NCI-H2107 (cell line): ENCODE data around the gene SLC46A1.

ENCODE experiments used
- DNase-seq: peaks from one replicate; lab custom pipeline; 2025; lab: John Stamatoyannopoulos, UW

Gene SLC46A1

DNA sequence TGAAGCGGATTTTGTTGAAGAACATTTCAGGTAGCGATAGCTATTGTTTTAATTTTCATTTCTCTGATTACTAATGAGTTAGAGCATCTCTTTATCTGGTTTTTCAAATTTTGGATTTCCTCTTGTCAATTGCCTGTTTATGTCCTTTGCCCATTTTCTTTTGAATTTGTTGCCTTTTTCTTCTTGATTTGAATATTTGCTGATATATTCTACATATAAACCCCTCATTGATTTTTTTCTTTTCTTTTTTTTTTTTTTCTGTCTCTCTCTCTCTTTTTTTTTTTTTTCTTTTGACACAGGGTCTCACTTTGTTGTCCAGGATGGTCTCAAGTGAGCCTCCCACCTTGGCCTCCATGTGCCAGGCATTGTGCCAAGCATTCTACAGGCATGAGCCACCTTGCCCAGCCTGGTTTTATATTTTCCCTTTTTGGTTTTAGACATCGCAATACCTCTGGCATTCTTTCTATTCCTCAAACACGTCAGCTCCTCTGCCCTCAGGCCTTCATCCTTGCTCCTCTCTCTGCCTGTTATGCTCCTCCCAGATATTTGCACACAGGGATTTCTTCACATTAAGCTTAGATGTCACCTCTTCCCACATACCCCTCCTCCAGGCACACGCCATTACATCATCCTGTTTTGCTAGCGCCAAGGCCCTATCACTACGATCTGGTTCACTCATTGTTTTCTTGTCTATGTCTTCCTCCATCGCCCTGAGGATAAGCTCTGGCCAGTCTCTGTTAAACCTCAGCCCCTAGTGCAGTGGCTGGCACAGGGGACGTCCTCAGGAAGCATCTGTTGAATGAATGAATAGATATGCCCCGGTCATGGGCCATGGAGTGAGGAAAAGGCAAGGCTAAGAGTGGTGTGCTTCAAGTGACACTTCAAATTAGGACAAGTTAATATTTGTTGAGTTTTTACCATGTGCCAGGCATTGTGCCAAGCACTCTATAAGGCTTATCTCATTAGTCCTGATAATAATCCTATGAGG lies 25.9 kb downstream of the SLC46A1 start:
- DNase-seq = no peak

DNA sequence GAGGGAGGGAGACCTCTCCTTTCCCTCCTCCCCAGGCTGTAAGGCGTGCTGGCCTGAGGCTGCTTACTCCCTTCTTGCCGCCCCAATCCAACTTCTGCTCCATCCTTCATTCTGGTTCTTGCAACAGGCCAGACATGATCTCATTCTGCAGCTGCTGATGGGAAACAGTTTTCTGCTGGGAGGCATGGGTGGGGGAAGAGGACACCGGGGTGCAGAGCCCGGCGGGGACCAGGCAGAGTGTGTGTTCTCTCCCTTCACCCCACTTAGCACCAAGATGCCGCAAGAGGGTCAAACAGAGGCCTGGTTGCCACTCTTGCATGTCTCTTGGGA lies 33.1 kb downstream of the SLC46A1 start:
- no peak for DNase-seq

DNA sequence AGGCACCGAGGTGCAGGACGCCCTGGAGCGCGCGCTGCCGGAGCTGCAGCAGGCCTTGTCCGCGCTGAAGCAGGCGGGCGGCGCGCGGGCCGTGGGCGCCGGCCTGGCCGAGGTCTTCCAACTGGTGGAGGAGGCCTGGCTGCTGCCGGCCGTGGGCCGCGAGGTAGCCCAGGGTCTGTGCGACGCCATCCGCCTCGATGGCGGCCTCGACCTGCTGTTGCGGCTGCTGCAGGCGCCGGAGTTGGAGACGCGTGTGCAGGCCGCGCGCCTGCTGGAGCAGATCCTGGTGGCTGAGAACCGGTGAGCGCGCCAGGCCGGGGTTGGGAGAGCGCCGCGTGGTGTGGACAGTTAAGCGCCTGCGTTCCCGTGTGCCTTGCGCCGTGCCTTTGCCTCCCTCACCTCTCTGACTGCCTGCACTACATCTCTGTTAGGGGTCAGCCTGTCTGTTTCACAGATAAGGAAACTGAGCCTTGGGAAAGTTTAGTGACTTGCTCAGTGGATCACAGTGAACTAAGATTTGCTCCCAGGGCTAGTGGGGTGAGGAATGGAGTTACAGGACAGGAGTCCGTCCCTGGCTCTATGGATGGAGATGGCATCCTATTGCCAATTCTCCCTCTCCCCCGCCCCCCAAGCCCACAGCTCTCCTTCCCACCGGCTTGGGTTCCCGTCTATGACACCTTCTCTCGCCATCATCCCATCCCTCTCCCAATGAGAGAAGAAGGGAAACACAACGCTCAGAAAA lies 33.6 kb downstream of the SLC46A1 start:
- DNase-seq = peak; percentile 20

DNA sequence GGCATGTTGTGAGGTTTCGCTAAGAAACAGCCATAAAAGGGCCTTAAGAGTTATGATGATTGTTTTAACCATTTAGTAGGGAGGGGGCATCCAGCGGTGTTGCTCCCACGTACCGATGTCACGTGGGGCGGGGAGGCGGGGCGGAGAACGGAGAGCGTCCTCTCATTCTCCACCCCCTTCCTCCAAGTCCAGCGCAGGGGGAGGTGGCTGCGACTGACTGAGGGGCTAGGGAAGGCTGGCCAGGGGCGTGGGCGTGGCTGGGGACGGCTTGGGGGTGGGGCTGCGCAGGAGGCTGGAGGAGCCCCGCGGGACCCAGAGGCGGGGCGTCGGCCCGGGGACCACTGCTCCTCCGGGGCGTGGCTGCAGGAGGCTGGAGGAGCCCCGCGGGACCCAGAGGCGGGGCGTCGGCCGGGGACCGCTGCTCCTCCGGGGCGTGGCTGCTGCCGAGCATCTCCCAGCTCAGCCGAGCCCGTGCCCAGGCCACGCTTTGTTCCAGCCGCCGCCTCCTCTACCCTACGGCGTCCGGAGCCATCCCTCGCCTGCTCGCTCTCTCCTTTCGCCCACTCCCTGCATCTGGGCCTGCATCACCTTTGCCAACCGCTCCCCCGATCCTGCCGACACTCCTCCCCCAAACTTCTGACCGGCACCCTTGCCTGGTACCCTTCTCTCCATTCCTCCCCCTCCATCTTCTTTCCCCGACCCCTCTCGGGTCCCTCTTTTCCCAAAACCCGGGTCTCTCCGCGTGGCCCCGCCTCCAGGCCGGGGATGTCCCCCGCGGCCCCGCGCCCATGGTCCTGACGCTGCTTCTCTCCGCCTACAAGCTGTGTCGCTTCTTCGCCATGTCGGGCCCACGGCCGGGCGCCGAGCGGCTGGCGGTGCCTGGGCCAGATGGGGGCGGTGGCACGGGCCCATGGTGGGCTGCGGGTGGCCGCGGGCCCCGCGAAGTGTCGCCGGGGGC lies 34.5 kb downstream of the SLC46A1 start, which contains the start of gene SARM1:
Gene SARM1 (plus strand): TSS at position 450 of the 958 bp plus-strand sequence. CDS start 339 bp downstream, at position 789.
- DNase-seq = peak; percentile 48

DNA sequence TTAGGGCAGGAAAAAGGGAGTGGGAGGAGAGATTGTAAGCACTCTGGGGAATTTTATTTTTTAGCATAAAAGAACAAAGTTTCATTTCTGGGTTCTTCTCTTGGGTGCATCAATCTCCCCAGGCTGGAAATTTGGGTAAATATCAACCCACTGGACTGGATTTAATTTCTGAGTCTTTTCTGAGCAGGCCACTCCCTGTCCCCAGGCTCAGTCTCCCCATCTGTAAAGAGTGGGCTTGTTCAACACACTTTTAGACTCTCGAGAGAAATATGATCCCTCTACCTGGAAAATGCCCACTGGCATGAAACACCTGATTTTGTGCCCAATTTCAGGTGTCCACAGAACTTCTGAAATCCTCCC lies 35.3 kb downstream of the SLC46A1 start:
- no peak for DNase-seq

DNA sequence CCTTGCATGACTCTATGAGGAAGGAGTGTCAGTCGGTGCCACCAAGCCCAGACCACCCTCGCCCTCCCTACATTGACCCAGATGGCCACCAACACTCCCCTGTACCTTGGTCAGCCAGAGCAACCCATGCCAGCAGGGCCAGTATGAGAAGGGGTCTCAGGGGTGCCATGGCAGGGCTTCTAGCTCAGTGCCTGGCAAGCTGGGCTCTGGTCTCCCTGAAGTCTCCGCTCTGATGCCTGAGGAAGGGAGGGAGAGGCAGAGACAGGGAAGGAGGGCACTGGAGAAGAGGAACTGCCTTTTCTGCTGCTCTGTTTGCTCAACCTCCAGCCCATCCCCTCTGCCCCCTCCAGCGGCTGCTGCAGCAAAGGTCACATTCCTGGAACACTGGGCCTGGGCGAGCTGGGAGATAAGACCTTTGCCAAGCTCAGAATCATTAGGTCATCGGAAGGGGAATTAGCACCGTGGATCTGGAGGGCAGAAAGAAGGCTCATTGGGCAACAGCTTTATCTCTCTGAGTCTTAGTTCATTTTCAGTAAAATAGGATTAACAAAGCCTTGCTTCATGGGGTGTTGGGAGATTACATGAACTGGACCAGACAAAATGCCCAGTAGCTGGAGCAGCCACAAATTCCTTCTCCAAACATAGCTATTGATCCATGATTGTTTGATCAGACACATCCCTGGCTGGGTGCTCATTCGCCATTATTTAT lies 35.8 kb downstream of the SLC46A1 start, which contains the start of gene VTN:
Gene VTN (minus strand): TSS at position 273 of the 709 bp plus-strand sequence. CDS start 104 bp downstream, at position 169.
- no peak for DNase-seq

DNA sequence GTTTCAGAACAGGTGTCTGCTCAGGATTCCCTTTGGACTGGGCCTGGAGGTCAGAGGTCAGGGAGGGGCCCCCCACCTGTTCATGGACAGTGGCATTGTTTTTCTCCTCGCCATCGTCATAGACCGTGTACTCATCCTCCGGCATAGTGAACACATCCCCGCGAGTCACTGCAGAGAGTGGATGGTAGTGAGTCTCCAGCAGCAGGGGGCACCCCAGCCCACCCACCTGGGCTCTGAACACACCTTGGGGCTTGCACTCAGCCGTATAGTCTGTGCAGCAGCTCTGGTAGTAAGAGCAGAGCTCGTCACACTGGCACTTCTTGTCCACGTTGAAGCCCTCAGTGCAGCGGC lies 36.4 kb downstream of the SLC46A1 start:
- no peak for DNase-seq

DNA sequence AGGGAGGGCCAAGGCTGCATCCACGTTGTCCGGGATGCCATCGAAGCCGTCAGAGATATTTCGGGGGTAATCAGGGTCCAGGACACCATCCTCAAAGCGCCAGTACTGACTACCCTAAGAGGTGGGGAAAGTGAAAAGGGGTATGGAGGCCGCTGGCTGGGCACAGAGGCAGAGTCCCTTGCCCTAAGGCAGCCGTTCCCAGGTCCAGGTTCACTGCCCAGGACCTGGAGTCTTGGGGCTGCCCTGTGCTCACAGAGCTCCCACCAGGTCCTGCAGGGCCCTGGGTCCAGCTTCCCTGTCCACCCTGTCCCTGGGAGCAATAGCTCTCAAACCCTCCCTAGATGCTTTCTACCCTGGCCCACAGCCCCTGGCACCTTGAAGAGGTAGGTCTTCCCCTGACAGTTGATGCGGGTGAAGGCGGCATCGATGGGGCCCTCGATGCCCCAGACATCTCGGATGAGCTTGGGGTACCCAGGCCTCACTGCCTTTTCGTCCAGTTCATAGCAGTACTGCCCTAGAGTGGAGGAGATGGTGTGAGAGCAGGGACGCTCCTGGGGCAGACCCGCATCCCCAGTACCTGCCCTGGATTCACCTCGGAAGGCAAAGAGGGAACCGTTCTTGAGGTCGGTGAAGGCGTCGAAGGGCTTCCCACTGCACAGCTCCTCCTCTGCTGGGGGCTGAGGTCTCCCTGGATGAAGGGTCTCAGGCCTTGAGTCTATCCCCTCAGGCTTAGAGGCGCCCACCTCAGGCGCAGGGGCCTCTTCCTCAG lies 36.9 kb downstream of the SLC46A1 start:
- no peak for DNase-seq

DNA sequence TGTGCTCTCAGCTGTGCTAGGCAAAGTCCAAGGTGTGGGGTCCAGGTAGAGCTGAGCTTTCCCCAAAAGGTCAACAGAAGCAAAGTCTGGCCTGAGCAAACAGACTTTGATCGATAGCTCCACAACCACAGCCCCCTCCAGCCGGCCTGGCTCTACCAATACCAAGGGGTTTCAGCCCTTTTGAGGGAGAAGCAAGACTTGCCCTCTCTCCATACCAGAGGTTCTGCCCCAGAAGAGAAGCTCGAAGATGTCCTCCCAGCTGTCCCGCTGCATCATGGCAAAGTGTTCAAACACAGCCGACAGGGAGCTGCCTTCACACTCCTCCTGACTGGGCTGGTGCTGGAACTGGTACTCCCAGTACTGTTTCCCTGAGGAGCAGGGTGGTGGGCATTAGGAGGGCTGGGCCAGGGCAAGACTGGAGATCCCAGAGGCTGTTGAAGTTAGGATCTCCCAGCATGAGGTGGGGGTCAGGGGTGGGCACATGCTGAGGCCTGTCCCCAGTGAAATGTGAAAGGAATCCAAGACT lies 37.6 kb downstream of the SLC46A1 start:
- DNase-seq = no peak

DNA sequence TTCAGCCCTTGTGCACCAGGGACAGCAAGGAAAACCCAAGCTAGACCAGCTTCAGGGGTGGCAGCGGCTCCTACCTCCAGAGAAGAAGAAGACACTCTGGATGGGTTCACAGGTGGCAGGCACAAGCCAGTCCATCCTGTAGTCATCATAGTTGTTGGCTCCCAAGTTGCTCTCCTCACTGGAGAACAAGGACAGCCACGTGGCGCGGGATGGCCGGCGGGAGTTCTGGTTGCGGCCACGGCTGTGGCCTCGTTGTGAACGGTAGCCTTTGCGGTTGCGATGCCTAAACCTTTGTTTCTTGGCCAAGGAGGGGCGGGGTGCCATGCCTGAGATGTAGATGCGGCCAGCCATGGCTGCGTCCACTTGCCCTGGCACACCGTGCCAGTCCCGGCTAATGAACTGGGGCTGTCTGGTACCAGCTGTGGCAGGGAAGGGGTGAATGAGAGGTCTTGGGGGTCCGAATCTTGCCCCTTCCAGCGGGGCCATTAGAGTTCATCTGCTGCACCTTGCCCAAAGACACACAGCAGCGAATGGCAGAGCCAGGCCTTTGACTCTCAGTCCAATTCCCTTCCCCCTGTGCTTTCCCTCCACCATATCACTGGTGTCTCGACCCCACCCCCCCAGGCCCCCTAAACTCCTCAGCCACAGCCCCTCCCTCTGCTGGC lies 38.2 kb downstream of the SLC46A1 start:
- no peak for DNase-seq

DNA sequence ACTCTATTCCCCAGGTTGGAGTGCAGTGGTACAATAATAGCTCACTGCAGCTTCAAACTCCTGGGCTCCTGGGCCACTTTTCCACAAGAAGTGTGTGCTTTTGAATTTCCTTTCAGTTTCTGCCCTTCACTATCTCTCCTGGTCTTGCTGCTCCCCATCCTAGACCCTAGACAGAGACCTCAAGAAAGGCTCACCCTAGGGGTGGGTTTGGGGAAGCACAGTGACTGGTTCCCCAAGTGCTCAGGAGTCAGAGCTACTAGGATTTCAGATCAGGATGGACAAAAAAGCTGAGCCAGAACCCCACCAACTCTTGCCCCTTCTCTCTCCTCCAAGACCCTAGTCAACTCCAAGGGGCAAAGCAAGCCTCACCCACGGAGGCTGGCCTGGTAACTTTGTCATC lies 39.4 kb downstream of the SLC46A1 start:
- DNase-seq = no peak

DNA sequence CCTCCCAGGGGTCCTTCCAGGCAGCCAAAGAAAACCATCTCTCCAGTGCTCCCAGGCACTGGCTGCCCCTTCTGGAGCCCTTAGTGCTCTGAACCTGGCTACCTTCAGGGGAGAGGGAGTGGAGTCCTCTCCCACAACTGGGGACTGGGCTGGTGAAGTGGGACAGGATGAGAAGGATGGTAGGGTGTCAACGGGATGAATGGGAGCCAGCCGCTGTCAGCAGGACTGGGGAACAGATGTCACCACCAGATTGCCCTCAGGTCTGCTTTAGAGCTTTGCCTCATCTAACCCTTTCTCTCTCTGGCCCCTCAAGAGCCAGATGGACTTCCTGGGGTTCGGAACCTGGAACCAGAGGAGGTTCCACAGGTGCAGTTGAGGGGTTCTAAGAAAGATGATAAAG lies 40.5 kb downstream of the SLC46A1 start:
- DNase-seq = no peak

DNA sequence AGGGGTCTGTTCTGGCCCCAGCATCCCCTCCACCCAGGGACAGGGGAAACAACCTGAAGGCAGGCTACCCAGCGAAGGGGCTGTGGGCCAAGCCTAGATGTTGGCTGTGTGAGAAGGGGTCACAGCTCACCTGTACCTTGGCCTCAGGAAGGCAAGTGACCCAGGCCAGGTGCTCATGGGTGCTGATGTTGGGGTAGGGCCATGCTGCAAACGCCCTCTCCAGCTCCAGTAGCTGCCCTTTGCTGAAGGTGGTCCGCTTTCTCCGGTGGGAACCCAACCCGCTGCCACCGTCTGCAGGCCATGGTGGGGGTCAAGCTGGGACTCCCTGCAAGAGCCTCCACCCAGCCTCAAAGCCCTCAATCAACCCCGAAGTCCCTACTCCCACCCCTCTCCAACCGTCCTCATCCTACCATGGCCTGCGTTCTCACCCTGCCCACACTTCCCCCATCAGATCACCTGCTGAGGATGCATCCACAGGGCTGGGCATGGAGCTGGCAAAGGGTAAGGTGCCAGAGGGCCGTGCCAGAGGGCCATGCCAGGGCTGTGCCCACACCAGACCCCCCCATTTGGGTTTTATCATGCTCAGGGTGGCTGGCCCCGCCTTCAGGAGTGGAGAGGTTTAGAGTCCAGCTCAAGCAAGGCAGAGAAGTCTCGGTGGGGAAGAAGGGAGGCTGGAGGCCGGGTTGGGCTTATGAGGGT lies 41.2 kb downstream of the SLC46A1 start, which contains the start of gene SEBOX:
Gene SEBOX (minus strand): TSS at position 535 of the 699 bp plus-strand sequence. CDS start 48 bp downstream, at position 487.
- no peak for DNase-seq

DNA sequence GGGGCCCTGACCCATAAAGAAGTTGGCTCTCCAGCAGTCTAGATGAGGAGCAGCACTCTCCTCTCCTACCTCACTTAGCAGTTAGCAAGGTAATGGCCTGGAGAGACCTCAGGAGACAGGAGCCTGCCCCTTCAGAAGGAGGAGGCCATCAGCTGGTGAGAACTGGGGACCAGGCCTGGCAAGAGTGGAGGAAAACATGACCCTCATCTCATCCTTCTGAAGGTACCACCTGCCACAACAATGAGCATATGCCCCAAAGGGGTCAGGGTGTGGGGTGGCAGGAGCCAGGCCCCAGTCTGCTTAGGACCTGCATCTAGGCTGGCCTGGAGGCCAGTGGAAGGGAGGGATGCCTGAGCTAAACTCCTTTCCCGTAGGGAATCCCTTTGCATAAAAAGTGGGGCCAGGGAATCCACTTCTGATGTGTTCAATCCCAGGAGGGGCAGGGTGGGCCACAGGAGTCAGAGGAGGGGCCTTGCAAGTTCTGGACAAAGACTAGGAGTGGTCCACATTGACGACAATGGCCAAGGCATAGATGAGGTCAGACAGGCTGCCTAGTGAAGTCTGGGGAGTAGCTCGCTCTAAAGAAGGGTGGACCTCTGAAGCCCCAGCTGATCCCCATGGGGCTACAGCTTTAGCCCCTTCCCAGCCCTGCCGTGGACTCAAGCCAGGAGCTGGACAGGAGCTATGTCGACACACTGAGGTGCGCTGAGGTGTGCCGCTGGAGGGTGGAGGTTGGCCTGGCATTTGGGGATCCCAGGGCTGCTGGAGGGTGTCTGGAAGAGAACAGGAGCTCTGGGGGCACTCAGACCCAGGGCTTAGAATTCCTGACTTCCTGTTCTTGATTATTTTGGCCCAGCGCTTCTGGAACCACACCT lies 42.0 kb downstream of the SLC46A1 start:
- no peak for DNase-seq

DNA sequence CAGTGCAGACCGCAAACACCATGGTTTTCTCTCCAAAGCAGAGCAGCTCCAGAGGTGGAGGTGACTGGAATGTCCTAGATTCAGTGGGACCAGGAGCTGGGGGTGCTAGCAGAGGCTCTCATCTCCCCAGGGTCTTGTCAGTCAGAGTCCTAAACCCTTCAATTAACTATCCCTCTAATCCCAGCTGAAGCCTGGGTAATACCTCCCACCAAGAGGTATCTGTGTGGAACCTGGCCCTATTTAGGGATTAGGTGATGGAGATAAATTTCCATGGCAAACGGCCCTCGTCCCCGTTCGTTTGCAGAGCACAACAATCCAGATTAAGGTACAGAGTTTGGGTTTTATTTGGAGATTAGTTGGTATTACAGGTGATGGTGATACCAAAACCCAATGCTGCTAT lies 42.8 kb downstream of the SLC46A1 start:
- DNase-seq = no peak

DNA sequence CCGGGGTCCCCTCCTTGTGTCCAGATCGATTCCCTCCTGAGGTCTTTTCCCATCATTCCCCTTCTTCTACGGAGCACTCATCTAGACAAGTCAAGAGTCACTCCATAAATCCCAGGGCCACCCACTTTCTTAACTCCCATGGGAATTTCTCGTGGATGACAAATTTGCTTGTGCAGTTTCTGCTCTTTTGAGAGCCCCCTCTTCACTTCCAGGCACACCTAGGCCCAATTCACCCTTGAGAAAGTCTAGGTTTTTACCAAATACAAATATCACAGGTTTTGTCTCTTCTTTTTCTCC lies 48.2 kb downstream of the SLC46A1 start:
- DNase-seq = no peak

DNA sequence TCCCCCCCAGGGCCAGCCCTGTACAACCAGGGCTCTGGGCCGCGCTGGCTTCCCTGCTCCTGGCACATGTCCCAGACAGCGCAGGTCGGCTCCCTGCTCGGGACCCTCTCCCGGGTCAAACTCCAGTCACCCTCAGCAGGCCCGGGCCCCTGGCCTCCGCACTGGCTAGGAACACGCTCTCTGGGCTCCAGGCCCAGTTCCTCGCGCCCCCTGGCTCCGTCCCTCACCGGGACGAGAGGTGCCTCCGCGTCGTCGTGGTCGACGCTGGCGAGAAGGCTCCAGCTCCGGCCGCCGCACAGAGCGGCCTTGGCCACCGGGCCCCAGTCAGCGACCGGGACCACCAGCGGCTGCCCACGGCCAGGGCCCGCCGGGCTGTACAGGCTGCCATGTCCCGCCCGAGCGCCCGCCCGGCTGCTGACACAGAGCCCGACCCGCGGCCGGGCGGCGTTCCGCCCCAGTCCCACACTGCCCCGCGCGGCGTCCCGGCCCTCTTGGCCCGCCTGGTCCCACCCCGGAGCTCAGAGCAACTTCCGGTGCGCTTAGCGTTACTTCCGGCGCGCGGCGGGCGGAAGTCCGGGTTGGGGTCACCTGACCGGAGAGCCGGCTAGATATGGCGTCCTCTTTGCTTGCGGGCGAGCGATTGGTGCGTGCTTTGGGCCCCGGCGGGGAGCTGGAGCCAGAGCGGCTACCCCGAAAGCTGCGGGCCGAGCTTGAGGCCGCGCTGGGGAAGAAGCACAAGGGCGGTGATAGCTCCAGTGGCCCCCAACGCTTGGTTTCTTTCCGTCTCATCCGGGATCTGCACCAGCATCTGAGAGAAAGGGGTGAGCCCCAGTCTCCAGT lies 48.7 kb downstream of the SLC46A1 start, which contains the start of gene POLDIP2:
Gene POLDIP2 (minus strand): TSS at position 467 of the 840 bp plus-strand sequence. CDS start 79 bp downstream, at position 388.
- DNase-seq = peak; percentile 87
